Sigmoid colon (tissue), 4 donors: ENCODE results near the gene TRAF3IP1.

Experiments used
- POLR2AphosphoS5 ChIP-seq, 4 donors: sonication (generic); formaldehyde crosslinking; IDR thresholded peaks; one replicate each; pipeline ENCODE4 v1.6.1; 2017; ENCODE audit warnings: antibody characterized with exemption in 4 of 4
- TF ChIP-seq, protein P1 (sequence below), 4 experiments: fragments of 450-650 bp in 3 of 4; fragments of 200-600 bp in 1 of 4; IDR thresholded peaks; one replicate each; pipeline ENCODE4 v1.5.1; 2016 to 2019; ENCODE audit warnings: antibody characterized with exemption in 4 of 4, mild to moderate bottlenecking in 3 of 4, moderate library complexity in 2 of 4

DNA sequence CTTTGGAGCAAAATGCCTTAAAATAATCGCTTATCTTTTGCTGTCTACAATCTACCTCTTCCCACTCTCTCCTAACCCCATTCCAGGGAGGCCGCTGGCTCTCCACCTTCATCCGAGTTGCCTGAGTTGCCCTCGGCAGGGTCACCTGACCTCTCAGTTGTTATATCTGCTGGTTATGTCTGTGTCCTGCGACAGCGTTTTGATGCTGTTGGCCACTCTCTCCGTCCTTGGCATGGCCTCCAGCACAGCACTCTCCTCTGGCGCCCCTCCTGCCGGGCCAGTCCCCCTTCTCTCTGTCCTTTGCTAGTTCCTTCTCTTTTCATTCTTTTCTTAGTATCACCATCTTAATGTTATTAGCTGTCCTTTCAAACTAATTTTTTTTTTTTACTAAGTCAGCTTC, 41.6 kb downstream of the TRAF3IP1 start:
- TF ChIP-seq, protein P1, sequence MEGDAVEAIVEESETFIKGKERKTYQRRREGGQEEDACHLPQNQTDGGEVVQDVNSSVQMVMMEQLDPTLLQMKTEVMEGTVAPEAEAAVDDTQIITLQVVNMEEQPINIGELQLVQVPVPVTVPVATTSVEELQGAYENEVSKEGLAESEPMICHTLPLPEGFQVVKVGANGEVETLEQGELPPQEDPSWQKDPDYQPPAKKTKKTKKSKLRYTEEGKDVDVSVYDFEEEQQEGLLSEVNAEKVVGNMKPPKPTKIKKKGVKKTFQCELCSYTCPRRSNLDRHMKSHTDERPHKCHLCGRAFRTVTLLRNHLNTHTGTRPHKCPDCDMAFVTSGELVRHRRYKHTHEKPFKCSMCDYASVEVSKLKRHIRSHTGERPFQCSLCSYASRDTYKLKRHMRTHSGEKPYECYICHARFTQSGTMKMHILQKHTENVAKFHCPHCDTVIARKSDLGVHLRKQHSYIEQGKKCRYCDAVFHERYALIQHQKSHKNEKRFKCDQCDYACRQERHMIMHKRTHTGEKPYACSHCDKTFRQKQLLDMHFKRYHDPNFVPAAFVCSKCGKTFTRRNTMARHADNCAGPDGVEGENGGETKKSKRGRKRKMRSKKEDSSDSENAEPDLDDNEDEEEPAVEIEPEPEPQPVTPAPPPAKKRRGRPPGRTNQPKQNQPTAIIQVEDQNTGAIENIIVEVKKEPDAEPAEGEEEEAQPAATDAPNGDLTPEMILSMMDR (IDR thresholded peaks at IDR 0.05): no peak
- TF ChIP-seq POLR2AphosphoS5 (IDR thresholded peaks at IDR 0.05): no peak
